Left lung (tissue), 10 donors: ENCODE data around the gene BFAR. TPM values are rescaled to one million over a fixed set of nuclear protein-coding genes. Genes with fewer than 3 reads are reported as not detected.
"Not testable (repeated sequence)": the region's sequence is repeated elsewhere in the genome, so short reads cannot be mapped to it uniquely, and the experiment has no call there.

ENCODE experiments used
- ATAC-seq: fragments of 200-7000 bp; cut with Tn5 transposase; one replicate; pipeline ENCODE4 v1.9.1; 2020; ENCODE audit warnings: moderate library complexity
- DNase-seq, 4 donors: peaks; one replicate each; pipeline ENCODE4 v3.0.0-alpha.2; 2013 to 2020
- H3K27ac ChIP-seq, 2 donors: fragments of 200-600 bp; sonication (generic) in 1 of 2; one replicate each; pipeline versions ENCODE4 v1.5.0 to v1.8.0; 2020 to 2021
- H3K27me3 ChIP-seq, 2 donors: fragments of 200-600 bp; sonication (generic) in 1 of 2; one replicate each; pipeline versions ENCODE4 v1.5.0 to v1.8.0; 2020 to 2021
- H3K36me3 ChIP-seq, 2 donors: fragments of 200-600 bp; sonication (generic) in 1 of 2; one replicate each; pipeline versions ENCODE4 v1.5.0 to v1.8.0; 2020 to 2021
- H3K4me1 ChIP-seq, 2 donors: fragments of 200-600 bp; one replicate each; pipeline ENCODE4 v1.8.0; 2021
- H3K4me3 ChIP-seq, 2 donors: fragments of 200-600 bp; sonication (generic) in 1 of 2; one replicate each; pipeline versions ENCODE4 v1.5.0 to v1.8.0; 2020 to 2021; ENCODE audit warnings: mild to moderate bottlenecking in 1 of 2
- H3K9me3 ChIP-seq, 2 donors: fragments of 200-600 bp; sonication (generic) in 1 of 2; one replicate each; pipeline versions ENCODE4 v1.5.0 to v1.8.0; 2020 to 2021
- intact Hi-C, 2 donors: fragments of 100-400 bp; cut with DNase I; formaldehyde crosslinking; loops; one replicate each; pipeline versions ENCODE4 v1.11.2 to v1.14.2; 2022
- polyA plus RNA-seq, 6 donors: library from polyadenylated mRNA; unstranded; fragments of 120-200 nt; gene quantifications; one replicate each; pipeline ENCODE4 v1.2.1, GENCODE V29; 2013; ENCODE audit not compliant: insufficient read length in 6 of 6
- total RNA-seq, 2 donors: library from RNA; stranded (reverse); fragmentation: NEBNext Ultra II Directional; extraction: Animal tissue kit (Norgen Biotek cat#: 25700); gene quantifications; one replicate each; pipeline ENCODE4 v1.2.1, GENCODE V29; 2021
- donor health status: DM: no; HTN: yes; CAD: no.
- donor health status: DM: no; HTN: no; CAD: no.

Gene BFAR
- total and polyA plus RNA-seq, 8 donors, result 55.5 to 76.2 (median 66.7) TPM

- H3K4me1 ChIP-seq, H3K27ac ChIP-seq, H3K27me3 ChIP-seq, DNase-seq, H3K36me3 ChIP-seq, H3K9me3 ChIP-seq, H3K4me3 ChIP-seq, intact Hi-C loops: not testable (repeated sequence)
- peak; percentile 99 for ATAC-seq
These were observed 70.6 kb downstream of the BFAR start, which contains the start of gene NPIPA3 for GRCh38 chr16:14703156-14704011. NPIPA3 (plus strand) TSS chr16:14703411; CDS start chr16:14708944, 5,533 bp downstream.

Other genes starting within 250 kb of the BFAR start
- 10 to 100 TPM; 30.0 to 37.9 TPM for gene PARN, start 2.7 kb upstream of the BFAR start, total RNA-seq
- 10 to 100 TPM; 26.9 to 28.9 (median 27.3) TPM for gene PARN, start 2.7 kb upstream of the BFAR start, polyA plus RNA-seq
- 10 to 100 TPM in 1 of 2 donors, 1 to 10 TPM in 1; 3.7 to 18.6 TPM for gene PLA2G10, start 61.4 kb downstream of the BFAR start, total RNA-seq
- gene PLA2G10, start 61.4 kb downstream of the BFAR start, polyA plus RNA-seq, result under 1 TPM; 0.20 to 0.70 (median 0.49) TPM
- 1 to 10 TPM; 2.1 to 2.9 TPM for gene NPIPA3, start 70.5 kb downstream of the BFAR start, total RNA-seq
- gene NPIPA3, start 70.5 kb downstream of the BFAR start, polyA plus RNA-seq, result 10 to 100 TPM in 5 of 6 donors, 1 to 10 TPM in 1; 3.2 to 33.5 (median 21.2) TPM
- 1 to 10 TPM; 3.2 to 4.8 TPM for gene NPIPA2, start 109.6 kb downstream of the BFAR start, total RNA-seq
- under 1 TPM in 1 of 6 donors, not detected in 5; 0.44 TPM for gene NPIPA2, start 109.6 kb downstream of the BFAR start, polyA plus RNA-seq
- 10 to 100 TPM; 88.6 to 96.5 TPM for gene NOMO1, start 200.8 kb downstream of the BFAR start, total RNA-seq
- 10 to 100 TPM; 68.8 to 86.7 (median 75.2) TPM for gene NOMO1, start 200.8 kb downstream of the BFAR start, polyA plus RNA-seq